ENCODE data around the gene MKLN1. TPM values are rescaled to one million over a fixed set of nuclear protein-coding genes. Genes with fewer than 3 reads are reported as not detected.

MKLN1 gene
- total and polyA plus RNA-seq, 2 of the 13 experiments (the other 11 are each of a cell fraction or from before 2014, with no cell fraction given) = 33.6 to 43.5 TPM

GRCh38 chr7:131327049-131327625, 539 bp upstream of the MKLN1 start (continued):
- TF ChIP-seq, protein P1, sequence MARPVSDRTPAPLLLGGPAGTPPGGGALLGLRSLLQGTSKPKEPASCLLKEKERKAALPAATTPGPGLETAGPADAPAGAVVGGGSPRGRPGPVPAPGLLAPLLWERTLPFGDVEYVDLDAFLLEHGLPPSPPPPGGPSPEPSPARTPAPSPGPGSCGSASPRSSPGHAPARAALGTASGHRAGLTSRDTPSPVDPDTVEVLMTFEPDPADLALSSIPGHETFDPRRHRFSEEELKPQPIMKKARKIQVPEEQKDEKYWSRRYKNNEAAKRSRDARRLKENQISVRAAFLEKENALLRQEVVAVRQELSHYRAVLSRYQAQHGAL (CRISPR knock-in tag; IDR thresholded peaks at IDR 0.05; ENCODE audit: not compliant biosample characterization) = peak; percentile 39
- TF ChIP-seq MTF2 (CRISPR knock-in tag; IDR thresholded peaks at IDR 0.05; ENCODE audit: borderline replicate concordance) = no peak
- peak; percentile 66 for TF ChIP-seq ZNF598 (CRISPR knock-in tag; IDR thresholded peaks at IDR 0.05; ENCODE audit: borderline replicate concordance)
- no peak for TF ChIP-seq GPBP1L1 (CRISPR knock-in tag; IDR thresholded peaks at IDR 0.05)
- peak; percentile 24; the same call in 1 of the 2 replicates for TF ChIP-seq NFAT5 (CRISPR knock-in tag; IDR thresholded peaks at IDR 0.05)
- TF ChIP-seq, protein P2, sequence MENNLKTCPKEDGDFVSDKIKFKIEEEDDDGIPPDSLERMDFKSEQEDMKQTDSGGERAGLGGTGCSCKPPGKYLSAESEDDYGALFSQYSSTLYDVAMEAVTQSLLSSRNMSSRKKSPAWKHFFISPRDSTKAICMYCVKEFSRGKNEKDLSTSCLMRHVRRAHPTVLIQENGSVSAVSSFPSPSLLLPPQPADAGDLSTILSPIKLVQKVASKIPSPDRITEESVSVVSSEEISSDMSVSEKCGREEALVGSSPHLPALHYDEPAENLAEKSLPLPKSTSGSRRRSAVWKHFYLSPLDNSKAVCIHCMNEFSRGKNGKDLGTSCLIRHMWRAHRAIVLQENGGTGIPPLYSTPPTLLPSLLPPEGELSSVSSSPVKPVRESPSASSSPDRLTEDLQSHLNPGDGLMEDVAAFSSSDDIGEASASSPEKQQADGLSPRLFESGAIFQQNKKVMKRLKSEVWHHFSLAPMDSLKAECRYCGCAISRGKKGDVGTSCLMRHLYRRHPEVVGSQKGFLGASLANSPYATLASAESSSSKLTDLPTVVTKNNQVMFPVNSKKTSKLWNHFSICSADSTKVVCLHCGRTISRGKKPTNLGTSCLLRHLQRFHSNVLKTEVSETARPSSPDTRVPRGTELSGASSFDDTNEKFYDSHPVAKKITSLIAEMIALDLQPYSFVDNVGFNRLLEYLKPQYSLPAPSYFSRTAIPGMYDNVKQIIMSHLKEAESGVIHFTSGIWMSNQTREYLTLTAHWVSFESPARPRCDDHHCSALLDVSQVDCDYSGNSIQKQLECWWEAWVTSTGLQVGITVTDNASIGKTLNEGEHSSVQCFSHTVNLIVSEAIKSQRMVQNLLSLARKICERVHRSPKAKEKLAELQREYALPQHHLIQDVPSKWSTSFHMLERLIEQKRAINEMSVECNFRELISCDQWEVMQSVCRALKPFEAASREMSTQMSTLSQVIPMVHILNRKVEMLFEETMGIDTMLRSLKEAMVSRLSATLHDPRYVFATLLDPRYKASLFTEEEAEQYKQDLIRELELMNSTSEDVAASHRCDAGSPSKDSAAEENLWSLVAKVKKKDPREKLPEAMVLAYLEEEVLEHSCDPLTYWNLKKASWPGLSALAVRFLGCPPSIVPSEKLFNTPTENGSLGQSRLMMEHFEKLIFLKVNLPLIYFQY (CRISPR knock-in tag; IDR thresholded peaks at IDR 0.05; ENCODE audit: borderline replicate concordance) = no peak
- TF ChIP-seq ZNF580 (CRISPR knock-in tag; IDR thresholded peaks at IDR 0.05; ENCODE audit: borderline replicate concordance, low read depth) = 0 out of 2 replicates have a peak, but pooled peaks have one; percentile 2
- no peak for TF ChIP-seq TBX3 (IDR thresholded peaks at IDR 0.05; ENCODE audit: borderline replicate concordance)
- TF ChIP-seq PAX8 (CRISPR knock-in tag; IDR thresholded peaks at IDR 0.05; ENCODE audit: borderline replicate concordance) = no peak
- no peak for TF ChIP-seq KDM5A (IDR thresholded peaks at IDR 0.05; ENCODE audit: borderline replicate concordance, low read length)
- TF ChIP-seq, protein P3, sequence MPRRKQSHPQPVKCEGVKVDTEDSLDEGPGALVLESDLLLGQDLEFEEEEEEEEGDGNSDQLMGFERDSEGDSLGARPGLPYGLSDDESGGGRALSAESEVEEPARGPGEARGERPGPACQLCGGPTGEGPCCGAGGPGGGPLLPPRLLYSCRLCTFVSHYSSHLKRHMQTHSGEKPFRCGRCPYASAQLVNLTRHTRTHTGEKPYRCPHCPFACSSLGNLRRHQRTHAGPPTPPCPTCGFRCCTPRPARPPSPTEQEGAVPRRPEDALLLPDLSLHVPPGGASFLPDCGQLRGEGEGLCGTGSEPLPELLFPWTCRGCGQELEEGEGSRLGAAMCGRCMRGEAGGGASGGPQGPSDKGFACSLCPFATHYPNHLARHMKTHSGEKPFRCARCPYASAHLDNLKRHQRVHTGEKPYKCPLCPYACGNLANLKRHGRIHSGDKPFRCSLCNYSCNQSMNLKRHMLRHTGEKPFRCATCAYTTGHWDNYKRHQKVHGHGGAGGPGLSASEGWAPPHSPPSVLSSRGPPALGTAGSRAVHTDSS (CRISPR knock-in tag; conservative IDR thresholded peaks at IDR 0.05) = 0 out of 2 replicates have a peak, but pooled peaks have one; percentile 11
- TF ChIP-seq RXRA (CRISPR knock-in tag; IDR thresholded peaks at IDR 0.05) = no peak
- TF ChIP-seq ZFP90 (CRISPR knock-in tag; IDR thresholded peaks at IDR 0.05; ENCODE audit: borderline replicate concordance) = no peak
- no peak for TF ChIP-seq ZNF879 (CRISPR knock-in tag; IDR thresholded peaks at IDR 0.05)
- TF ChIP-seq XBP1 (CRISPR knock-in tag; IDR thresholded peaks at IDR 0.05) = no peak

All from HepG2 (cell line).